Hepatocyte (in vitro differentiated cells): Measurements from ENCODE around the gene ERG. TPM values are rescaled to one million over a fixed set of nuclear protein-coding genes. Genes with fewer than 3 reads are reported as not detected.

Source experiments
- DNase-seq: peaks from one replicate; pipeline ENCODE4 v3.0.0-alpha.2; 2016; ENCODE audit warnings: low spot score
- H2AFZ ChIP-seq: fragments of 200-600 bp; sonication (generic); 2 replicates; pipeline ENCODE4 v1.6.0; 2016; ENCODE audit warnings: antibody characterized with exemption, mild to moderate bottlenecking
- H3K27ac ChIP-seq: fragments of 200-600 bp; sonication (generic); 2 replicates; pipeline ENCODE4 v1.5.1; 2016; ENCODE audit warnings: mild to moderate bottlenecking
- H3K27me3 ChIP-seq: fragments of 200-600 bp; sonication (generic); 2 replicates; pipeline ENCODE4 v1.6.1; 2016
- H3K36me3 ChIP-seq: fragments of 200-600 bp; sonication (generic); replicated peaks from 2 replicates; pipeline ENCODE4 v1.5.1; 2016; ENCODE audit warnings: low read depth; ENCODE audit not compliant: insufficient read depth
- H3K4me1 ChIP-seq: fragments of 200-600 bp; sonication (generic); 2 replicates; pipeline ENCODE4 v1.5.1; 2016; ENCODE audit warnings: mild to moderate bottlenecking, moderate library complexity; ENCODE audit not compliant: insufficient read depth
- H3K4me2 ChIP-seq: fragments of 200-600 bp; sonication (generic); 2 replicates; pipeline ENCODE4 v1.6.0; 2016
- H3K4me3 ChIP-seq: fragments of 200-600 bp; sonication (generic); 2 replicates; pipeline ENCODE4 v1.5.1; 2016; ENCODE audit warnings: mild to moderate bottlenecking
- H3K79me2 ChIP-seq: fragments of 200-600 bp; sonication (generic); 2 replicates; pipeline ENCODE4 v1.6.0; 2017; ENCODE audit warnings: mild to moderate bottlenecking
- H3K9me2 ChIP-seq: fragments of 200-600 bp; sonication (generic); replicated peaks from 2 replicates; pipeline ENCODE4 v1.6.0; 2017; ENCODE audit warnings: mild to moderate bottlenecking; ENCODE audit not compliant: insufficient read depth
- H3K9me3 ChIP-seq: fragments of 200-600 bp; sonication (generic); 2 replicates; pipeline ENCODE4 v1.5.1; 2016; ENCODE audit warnings: low read depth, mild to moderate bottlenecking
- H4K20me1 ChIP-seq: fragments of 200-600 bp; sonication (generic); 2 replicates; pipeline ENCODE4 v1.6.0; 2016; ENCODE audit warnings: mild to moderate bottlenecking; ENCODE audit not compliant: insufficient read depth, poor library complexity, severe bottlenecking
- EZH2 ChIP-seq: fragments of 200-600 bp; sonication (generic); IDR thresholded peaks from 2 replicates; pipeline ENCODE4 v1.6.1; 2016; ENCODE audit warnings: antibody characterized with exemption, mild to moderate bottlenecking, borderline replicate concordance
- EZH2phosphoT487 ChIP-seq: fragments of 200-600 bp; sonication (generic); IDR thresholded peaks from one replicate; pipeline ENCODE4 v1.6.1; 2018; ENCODE audit warnings: antibody characterized with exemption, mild to moderate bottlenecking, low read depth, moderate library complexity; ENCODE audit not compliant: unreplicated experiment, severe bottlenecking
- WGBS: methylation state at CpG from one replicate; pipeline ENCODE4 v1.1.6; 2016; ENCODE audit warnings: low lambda C conversion rate; ENCODE audit errors: missing lambda C conversion rate; 5-methylcytosine and 5-hydroxymethylcytosine counted together
- polyA plus RNA-seq: library from polyadenylated mRNA; unstranded; fragments of >200 nt; fragmentation: Nextera tagmentation; extraction: Ambion mirVana; gene quantifications from 2 replicates; pipeline ENCODE4 v1.2.1, GENCODE V29; 2016
- total RNA-seq: library from RNA; depleted of rRNA; stranded (reverse); fragments of >200 nt; gene quantifications from 2 replicates; pipeline ENCODE4 v1.2.3, GENCODE V29; 2014
- TF ChIP-seq, protein P1 (sequence below): fragments of 200-600 bp; sonication (generic); IDR thresholded peaks from 2 replicates; pipeline ENCODE4 v1.5.1; 2016; ENCODE audit warnings: antibody characterized with exemption, mild to moderate bottlenecking; ENCODE audit not compliant: poor library complexity

The ERG gene
- total and polyA plus RNA-seq, 2 experiments from 2014 or later, result 2.5 to 5.1 TPM

DNA sequence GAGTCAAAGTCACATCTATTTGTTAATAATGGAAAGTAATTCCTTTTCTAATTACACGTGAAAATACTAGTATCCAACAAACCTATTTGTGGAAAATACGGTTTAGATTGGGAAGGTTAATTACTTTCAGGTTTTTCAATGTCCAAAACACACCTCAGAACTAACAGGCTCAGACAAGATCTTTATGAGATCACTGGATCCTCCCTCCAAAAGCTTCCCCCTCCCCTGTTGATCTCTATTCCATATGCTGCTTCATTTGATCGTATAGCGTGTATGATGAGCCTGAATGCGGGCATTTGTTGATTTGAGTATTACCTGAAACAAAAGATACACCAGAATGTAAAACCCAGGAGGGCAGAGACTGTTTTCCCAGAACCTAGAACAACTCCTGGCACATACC is 26.5 kb downstream of the ERG start:
- no peaks in the 10 kb centered on the region for H4K20me1 ChIP-seq
- no peaks in the 10 kb centered on the region for H3K9me3 ChIP-seq
- no peak overlapping the region for H3K27ac ChIP-seq
- peaks cover 10% of the 10 kb centered on the region for H3K4me1 ChIP-seq
- WGBS, result 87% methylated on average over 5 of the region's 5 CpGs
- H3K36me3 ChIP-seq, result no peaks in the 10 kb centered on the region
- TF ChIP-seq EZH2, result no peak
- TF ChIP-seq, protein P1, sequence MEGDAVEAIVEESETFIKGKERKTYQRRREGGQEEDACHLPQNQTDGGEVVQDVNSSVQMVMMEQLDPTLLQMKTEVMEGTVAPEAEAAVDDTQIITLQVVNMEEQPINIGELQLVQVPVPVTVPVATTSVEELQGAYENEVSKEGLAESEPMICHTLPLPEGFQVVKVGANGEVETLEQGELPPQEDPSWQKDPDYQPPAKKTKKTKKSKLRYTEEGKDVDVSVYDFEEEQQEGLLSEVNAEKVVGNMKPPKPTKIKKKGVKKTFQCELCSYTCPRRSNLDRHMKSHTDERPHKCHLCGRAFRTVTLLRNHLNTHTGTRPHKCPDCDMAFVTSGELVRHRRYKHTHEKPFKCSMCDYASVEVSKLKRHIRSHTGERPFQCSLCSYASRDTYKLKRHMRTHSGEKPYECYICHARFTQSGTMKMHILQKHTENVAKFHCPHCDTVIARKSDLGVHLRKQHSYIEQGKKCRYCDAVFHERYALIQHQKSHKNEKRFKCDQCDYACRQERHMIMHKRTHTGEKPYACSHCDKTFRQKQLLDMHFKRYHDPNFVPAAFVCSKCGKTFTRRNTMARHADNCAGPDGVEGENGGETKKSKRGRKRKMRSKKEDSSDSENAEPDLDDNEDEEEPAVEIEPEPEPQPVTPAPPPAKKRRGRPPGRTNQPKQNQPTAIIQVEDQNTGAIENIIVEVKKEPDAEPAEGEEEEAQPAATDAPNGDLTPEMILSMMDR, result no peak
- no peak for TF ChIP-seq EZH2phosphoT487
- H3K9me2 ChIP-seq, result no peaks in the 10 kb centered on the region
- DNase-seq, result no peak
- no peaks in the 10 kb centered on the region for H3K27me3 ChIP-seq
- H3K4me2 ChIP-seq, result no peak overlapping the region
- H3K4me3 ChIP-seq, result no peak overlapping the region
- H2AFZ ChIP-seq, result no peak overlapping the region
- H3K79me2 ChIP-seq, result no peaks in the 10 kb centered on the region

DNA sequence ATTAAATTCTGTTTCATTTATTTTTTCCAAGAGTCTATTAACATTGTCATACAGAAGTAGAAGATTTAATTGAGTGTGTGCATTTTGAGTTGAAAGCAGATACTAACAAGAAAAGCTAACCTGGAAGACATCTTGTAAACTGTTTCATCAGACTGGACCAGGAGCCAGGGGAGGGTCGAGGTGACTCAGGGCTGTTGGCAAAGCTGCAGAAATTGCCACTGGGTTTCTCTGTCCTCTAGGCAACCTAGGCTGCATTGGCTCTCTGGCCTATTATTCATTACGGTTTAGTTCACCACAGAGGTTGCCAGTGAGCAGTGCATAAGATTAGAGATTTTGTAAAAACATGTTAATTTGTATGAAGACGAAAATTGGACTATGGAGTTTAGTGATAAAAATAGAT is 27.5 kb downstream of the ERG start:
- Histone ChIP-seq H3K4me3 (no peak overlapping the region), H4K20me1 (no peaks in the 10 kb centered on the region), H3K79me2 (no peaks in the 10 kb centered on the region), H2AFZ (peak overlapping the region; percentile 21), H3K4me2 (no peak overlapping the region), H3K9me2 (no peaks in the 10 kb centered on the region), H3K9me3 (no peaks in the 10 kb centered on the region), H3K36me3 (no peaks in the 10 kb centered on the region), H3K27me3 (no peaks in the 10 kb centered on the region), H3K4me1 (peaks cover under 1% of the 10 kb centered on the region), H3K27ac (no peak overlapping the region)
- 82% methylated on average over 3 of the region's 3 CpGs for WGBS
- TF ChIP-seq, protein P1, result no peak
- no peak for TF ChIP-seq EZH2
- no peak for TF ChIP-seq EZH2phosphoT487
- no peak for DNase-seq

DNA sequence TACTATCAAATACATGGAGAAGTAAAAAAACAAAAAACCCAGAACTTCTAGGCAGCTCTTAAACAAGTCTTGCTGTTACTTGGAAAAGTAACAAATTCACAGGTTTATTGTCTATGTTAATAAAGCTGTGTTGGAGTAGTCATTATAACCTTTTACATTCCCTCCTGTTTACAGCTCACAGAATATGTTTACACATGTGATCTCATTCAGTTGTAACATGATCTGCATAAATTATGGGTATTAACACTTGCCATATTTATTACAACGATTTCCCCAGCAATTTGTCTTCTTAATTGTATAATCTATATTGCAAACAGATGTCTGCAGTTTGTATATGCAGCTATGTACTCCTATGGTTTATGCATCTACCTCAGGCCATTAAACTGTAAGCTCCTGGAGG is 28.6 kb downstream of the ERG start:
- 48% methylated on average over 1 of the region's 1 CpG for WGBS
- no peaks in the 10 kb centered on the region for H4K20me1 ChIP-seq
- no peaks in the 10 kb centered on the region for H3K79me2 ChIP-seq
- H3K4me3 ChIP-seq, result no peak overlapping the region
- no peaks in the 10 kb centered on the region for H3K9me3 ChIP-seq
- peak overlapping the region; percentile 9 for H3K4me2 ChIP-seq
- H3K4me1 ChIP-seq, result no peaks in the 10 kb centered on the region
- no peak overlapping the region for H2AFZ ChIP-seq
- DNase-seq, result no peak
- no peaks in the 10 kb centered on the region for H3K36me3 ChIP-seq
- H3K27me3 ChIP-seq, result no peaks in the 10 kb centered on the region
- no peaks in the 10 kb centered on the region for H3K9me2 ChIP-seq
- H3K27ac ChIP-seq, result peak overlapping the region; percentile 49
- TF ChIP-seq, protein P1, result no peak

DNA sequence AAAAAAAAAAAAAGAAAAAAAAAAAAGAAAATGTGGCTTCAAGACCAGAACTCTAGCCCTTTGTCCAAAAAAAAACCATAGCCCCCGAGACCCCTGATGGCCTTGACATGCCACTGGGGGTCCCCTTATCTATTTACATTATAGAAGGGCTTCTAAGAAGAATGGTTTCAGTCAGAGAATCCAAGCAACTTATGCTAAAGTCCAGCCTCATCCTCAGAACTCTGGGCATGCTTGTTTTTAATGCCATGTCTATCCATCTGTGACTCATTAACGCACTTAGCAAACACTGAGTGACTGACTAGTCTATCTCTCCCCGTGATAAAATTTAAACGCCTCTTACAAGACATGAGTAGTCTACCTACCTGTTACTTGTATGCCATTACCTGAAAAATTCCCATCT is 29.3 kb downstream of the ERG start:
- Histone ChIP-seq H3K4me3 (no peak overlapping the region), H2AFZ (no peak overlapping the region), H3K9me2 (no peaks in the 10 kb centered on the region), H3K36me3 (no peaks in the 10 kb centered on the region), H3K4me1 (no peaks in the 10 kb centered on the region), H3K79me2 (no peaks in the 10 kb centered on the region), H3K9me3 (no peaks in the 10 kb centered on the region), H3K27me3 (no peaks in the 10 kb centered on the region), H3K4me2 (peak overlapping the region; percentile 9), H3K27ac (peak overlapping the region; percentile 76), H4K20me1 (no peaks in the 10 kb centered on the region)
- DNase-seq, result peak; percentile 51
- no peak for TF ChIP-seq EZH2
- TF ChIP-seq, protein P1, result no peak
- 22% methylated on average over 4 of the region's 4 CpGs for WGBS
